Duodenal mucosa (tissue), 2 donors: ENCODE measurements around the gene ZNF385B.

ENCODE experiments used
- H3K27ac ChIP-seq: one replicate; pipeline ENCODE4 v1.7.0; 2013; ENCODE audit warnings: low read depth, low read length
- H3K27me3 ChIP-seq, 2 donors: one replicate each; pipeline ENCODE4 v1.7.0; 2013; ENCODE audit warnings: low read length in 2 of 2, control low read depth in 1 of 2; ENCODE audit not compliant: insufficient read depth in 2 of 2, control insufficient read depth in 1 of 2
- H3K36me3 ChIP-seq, 2 donors: one replicate each; pipeline ENCODE4 v1.7.0; 2013; ENCODE audit warnings: low read length in 2 of 2, control low read depth in 1 of 2; ENCODE audit not compliant: insufficient read depth in 2 of 2, control insufficient read depth in 1 of 2
- H3K4me1 ChIP-seq, 2 donors: one replicate each; pipeline ENCODE4 v1.7.0; 2013; ENCODE audit warnings: low read length in 2 of 2, control low read depth in 1 of 2; ENCODE audit not compliant: insufficient read depth in 2 of 2, control insufficient read depth in 1 of 2
- H3K4me3 ChIP-seq, 2 donors: one replicate each; pipeline ENCODE4 v1.7.0; 2013; ENCODE audit warnings: low read length in 2 of 2, low read depth in 1 of 2
- H3K9ac ChIP-seq, 2 donors: one replicate each; pipeline ENCODE4 v1.7.0; 2013; ENCODE audit warnings: low read length in 2 of 2, low read depth in 1 of 2
- H3K9me3 ChIP-seq, 2 donors: one replicate each; pipeline ENCODE4 v1.7.0; 2013; ENCODE audit warnings: low read length in 2 of 2, control low read depth in 1 of 2; ENCODE audit not compliant: control insufficient read depth in 1 of 2

Gene ZNF385B

GRCh38 chr2:179393481-179393880 is 467.9 kb downstream of the ZNF385B start:
- no peaks in the 10 kb centered on the region for H3K27me3 ChIP-seq
- no peak overlapping the region for H3K27ac ChIP-seq
- H3K9ac ChIP-seq: no peak overlapping the region
- H3K4me1 ChIP-seq: no peaks in the 10 kb centered on the region
- H3K36me3 ChIP-seq: no peaks in the 10 kb centered on the region
- H3K4me3 ChIP-seq: no peak overlapping the region
- peaks cover 0 to 4% of the 10 kb centered on the region in 2 donors for H3K9me3 ChIP-seq
